ENCODE measurements around the gene ACTN1.

Gene ACTN1

GRCh38 chr14:68941820-68942219 is 37.3 kb downstream of the ACTN1 start:
- Histone ChIP-seq H3K9ac (ENCODE audit: low read length) (no peak overlapping the region), H3K4me2 (ENCODE audit: low read length) (no peak overlapping the region), H3K36me3 (ENCODE audit: insufficient read depth, low read length) (no peaks in the 10 kb centered on the region), H4K20me1 (ENCODE audit: insufficient read depth, low read length) (no peaks in the 10 kb centered on the region), H2AFZ (ENCODE audit: low read length) (no peak overlapping the region), H3K9me2 (ENCODE audit: low read depth, low read length) (no peaks in the 10 kb centered on the region), H3K4me1 (ENCODE audit: insufficient read depth, low read length, severe bottlenecking) (no peaks in the 10 kb centered on the region), H3K4me3 (ENCODE audit: low read depth, low read length, poor library complexity, severe bottlenecking) (no peak overlapping the region), H3F3A (ENCODE audit: insufficient read depth, low read length) (no peaks in the 10 kb centered on the region), H3K27ac (ENCODE audit: low read depth, low read length, poor library complexity, severe bottlenecking) (no peak overlapping the region), H3K27me3 (ENCODE audit: insufficient read depth, low read length) (no peaks in the 10 kb centered on the region; the same call in 1 of the 2 replicates), H3K9me3 (ENCODE audit: low read length) (no peaks in the 10 kb centered on the region), H3K79me2 (ENCODE audit: insufficient read depth, low read length) (no peaks in the 10 kb centered on the region)
- TF ChIP-seq CTCF (IDR thresholded peaks at IDR 0.05; ENCODE audit: low read length), result no peak
- no peak for TF ChIP-seq EZH2 (IDR thresholded peaks at IDR 0.05; ENCODE audit: borderline replicate concordance, low read length)

GRCh38 chr14:68940614-68941185 is 38.4 kb downstream of the ACTN1 start:
- no peak overlapping the region for H3K4me2 ChIP-seq (ENCODE audit: low read length)
- no peak overlapping the region for H2AFZ ChIP-seq (ENCODE audit: low read length)
- H3F3A ChIP-seq (ENCODE audit: insufficient read depth, low read length), result no peaks in the 10 kb centered on the region
- H3K4me1 ChIP-seq (ENCODE audit: insufficient read depth, low read length, severe bottlenecking), result no peaks in the 10 kb centered on the region
- H3K27ac ChIP-seq (ENCODE audit: low read depth, low read length, poor library complexity, severe bottlenecking), result no peak overlapping the region
- H3K36me3 ChIP-seq (ENCODE audit: insufficient read depth, low read length), result no peaks in the 10 kb centered on the region
- no peaks in the 10 kb centered on the region; the same call in 1 of the 2 replicates for H3K27me3 ChIP-seq (ENCODE audit: insufficient read depth, low read length)
- no peak overlapping the region for H3K9ac ChIP-seq (ENCODE audit: low read length)
- no peak overlapping the region for H3K4me3 ChIP-seq (ENCODE audit: low read depth, low read length, poor library complexity, severe bottlenecking)
- H3K79me2 ChIP-seq (ENCODE audit: insufficient read depth, low read length), result no peaks in the 10 kb centered on the region
- no peaks in the 10 kb centered on the region for H4K20me1 ChIP-seq (ENCODE audit: insufficient read depth, low read length)
- no peaks in the 10 kb centered on the region for H3K9me3 ChIP-seq (ENCODE audit: low read length)
- no peak for TF ChIP-seq EZH2 (IDR thresholded peaks at IDR 0.05; ENCODE audit: borderline replicate concordance, low read length)
- H3K9me2 ChIP-seq (ENCODE audit: low read depth, low read length), result no peaks in the 10 kb centered on the region

GRCh38 chr14:68939893-68940613 is 39.0 kb downstream of the ACTN1 start:
- no peaks in the 10 kb centered on the region for H4K20me1 ChIP-seq (ENCODE audit: insufficient read depth, low read length)
- H3F3A ChIP-seq (ENCODE audit: insufficient read depth, low read length), result no peaks in the 10 kb centered on the region
- no peaks in the 10 kb centered on the region for H3K79me2 ChIP-seq (ENCODE audit: insufficient read depth, low read length)
- H3K4me3 ChIP-seq (ENCODE audit: low read depth, low read length, poor library complexity, severe bottlenecking), result no peak overlapping the region
- H3K36me3 ChIP-seq (ENCODE audit: insufficient read depth, low read length), result no peaks in the 10 kb centered on the region
- no peak overlapping the region for H3K4me2 ChIP-seq (ENCODE audit: low read length)
- TF ChIP-seq EZH2 (IDR thresholded peaks at IDR 0.05; ENCODE audit: borderline replicate concordance, low read length) (no peak), CTCF (IDR thresholded peaks at IDR 0.05; ENCODE audit: low read length) (no peak)
- no peaks in the 10 kb centered on the region for H3K9me3 ChIP-seq (ENCODE audit: low read length)
- H3K27me3 ChIP-seq (ENCODE audit: insufficient read depth, low read length), result no peaks in the 10 kb centered on the region; the same call in 1 of the 2 replicates
- no peaks in the 10 kb centered on the region for H3K4me1 ChIP-seq (ENCODE audit: insufficient read depth, low read length, severe bottlenecking)
- H3K27ac ChIP-seq (ENCODE audit: low read depth, low read length, poor library complexity, severe bottlenecking), result no peak overlapping the region
- no peaks in the 10 kb centered on the region for H3K9me2 ChIP-seq (ENCODE audit: low read depth, low read length)
- no peak overlapping the region for H3K9ac ChIP-seq (ENCODE audit: low read length)
- H2AFZ ChIP-seq (ENCODE audit: low read length), result no peak overlapping the region
